Mesenchymal stem cell (in vitro differentiated cells and primary cell): Measurements from ENCODE around the gene NDUFB5.

Experiments
- DNase-seq: peaks from one replicate; pipeline ENCODE4 v3.0.0-alpha.2; 2013
- H2AFZ ChIP-seq: one replicate; pipeline ENCODE4 v1.6.1; 2013; ENCODE audit warnings: low read depth, mild to moderate bottlenecking, control low read depth, inconsistent platforms, low read length, moderate library complexity
- H2AK5ac ChIP-seq: 2 replicates; pipeline ENCODE4 v1.6.1; 2013; ENCODE audit warnings: low read length, moderate library complexity, mild to moderate bottlenecking, inconsistent platforms; ENCODE audit not compliant: severe bottlenecking
- H2BK120ac ChIP-seq: one replicate; pipeline ENCODE4 v1.6.1; 2013; ENCODE audit warnings: low read depth, mild to moderate bottlenecking, inconsistent platforms, low read length, moderate library complexity
- H2BK12ac ChIP-seq, 2 experiments: one replicate each; pipeline ENCODE4 v1.6.1; 2013; ENCODE audit warnings: inconsistent platforms in 2 of 2, low read length in 2 of 2, mild to moderate bottlenecking in 2 of 2, moderate library complexity in 2 of 2, control low read depth in 1 of 2
- H2BK15ac ChIP-seq: one replicate; pipeline ENCODE4 v1.6.1; 2013; ENCODE audit warnings: mild to moderate bottlenecking, low read depth, inconsistent platforms; ENCODE audit not compliant: poor library complexity, severe bottlenecking
- H2BK5ac ChIP-seq: 2 replicates; pipeline ENCODE4 v1.6.1; 2013; ENCODE audit warnings: low read depth, mild to moderate bottlenecking, low read length, control low read depth, inconsistent platforms; ENCODE audit not compliant: poor library complexity, severe bottlenecking
- H3K14ac ChIP-seq, 2 experiments: one replicate each; pipeline ENCODE4 v1.6.1; 2013; ENCODE audit warnings: inconsistent platforms in 2 of 2, low read length in 2 of 2, control low read depth in 1 of 2, mild to moderate bottlenecking in 1 of 2, moderate library complexity in 1 of 2
- H3K18ac ChIP-seq, 2 experiments: one replicate each; pipeline ENCODE4 v1.6.1; 2013; ENCODE audit warnings: inconsistent platforms in 2 of 2, low read length in 2 of 2, control low read depth in 1 of 2, low read depth in 1 of 2, mild to moderate bottlenecking in 1 of 2
- H3K23ac ChIP-seq, 2 experiments: one replicate each; pipeline ENCODE4 v1.6.1; 2013; ENCODE audit warnings: inconsistent platforms in 2 of 2, low read length in 2 of 2, mild to moderate bottlenecking in 2 of 2, moderate library complexity in 2 of 2, control low read depth in 1 of 2
- H3K27ac ChIP-seq: 2 replicates; pipeline ENCODE4 v1.5.1; 2013; ENCODE audit warnings: mild to moderate bottlenecking, moderate library complexity, low read length, control low read depth, inconsistent platforms; ENCODE audit not compliant: poor library complexity, severe bottlenecking
- H3K27me3 ChIP-seq, 2 experiments: 2 replicates each; pipeline versions ENCODE4 v1.6.1 to v1.7.0; 2013; ENCODE audit warnings: low read length in 2 of 2, mild to moderate bottlenecking in 2 of 2, moderate library complexity in 2 of 2, control low read depth in 1 of 2, inconsistent platforms in 1 of 2; ENCODE audit not compliant: control insufficient read depth in 1 of 2, insufficient read depth in 1 of 2
- H3K36me3 ChIP-seq, 2 experiments: 2 replicates each; pipeline versions ENCODE4 v1.6.1 to v1.7.0; 2013; ENCODE audit warnings: low read length in 2 of 2, control low read depth in 1 of 2, inconsistent platforms in 1 of 2, low read depth in 1 of 2, mild to moderate bottlenecking in 1 of 2; ENCODE audit not compliant: insufficient read depth in 2 of 2, control insufficient read depth in 1 of 2
- H3K4ac ChIP-seq, 2 experiments: one replicate each; pipeline ENCODE4 v1.6.1; 2013; ENCODE audit warnings: inconsistent platforms in 2 of 2, low read length in 2 of 2, mild to moderate bottlenecking in 2 of 2, moderate library complexity in 2 of 2, control low read depth in 1 of 2, low read depth in 1 of 2
- H3K4me1 ChIP-seq: 2 replicates; pipeline ENCODE4 v1.6.1; 2013; ENCODE audit warnings: low read depth, low read length, control low read depth; ENCODE audit not compliant: control insufficient read depth, insufficient read depth
- H3K4me2 ChIP-seq: 2 replicates; pipeline ENCODE4 v1.6.1; 2013; ENCODE audit warnings: low read length, mild to moderate bottlenecking, inconsistent platforms; ENCODE audit not compliant: poor library complexity, severe bottlenecking
- H3K4me3 ChIP-seq, 2 experiments: 2 replicates each; pipeline versions ENCODE4 v1.5.1 to v1.7.0; 2013; ENCODE audit warnings: low read length in 2 of 2, mild to moderate bottlenecking in 2 of 2, control low read depth in 1 of 2, low read depth in 1 of 2; ENCODE audit not compliant: insufficient read depth in 1 of 2
- H3K79me1 ChIP-seq: replicated peaks from 2 replicates; pipeline ENCODE4 v1.6.1; 2013; ENCODE audit warnings: mild to moderate bottlenecking, control low read depth, low read length, inconsistent platforms; ENCODE audit not compliant: poor library complexity, severe bottlenecking
- H3K9ac ChIP-seq: 2 replicates; pipeline ENCODE4 v1.7.0; 2013; ENCODE audit warnings: mild to moderate bottlenecking, low read length, moderate library complexity
- H3K9me3 ChIP-seq: 2 replicates; pipeline ENCODE4 v1.7.0; 2013; ENCODE audit warnings: mild to moderate bottlenecking, low read length; ENCODE audit not compliant: control insufficient read depth
- H4K8ac ChIP-seq: one replicate; pipeline ENCODE4 v1.6.1; 2013; ENCODE audit warnings: inconsistent platforms, mild to moderate bottlenecking, low read length, moderate library complexity
- H4K91ac ChIP-seq: one replicate; pipeline ENCODE4 v1.6.1; 2013; ENCODE audit warnings: mild to moderate bottlenecking, low read length, inconsistent platforms
- WGBS: methylation state at CpG from one replicate; pipeline ENCODE4 v1.1.7; 2013; ENCODE audit warnings: mixed read lengths; 5-methylcytosine and 5-hydroxymethylcytosine counted together

The NDUFB5 gene

GRCh38 chr3:179653096-179653797 is 48.7 kb downstream of the NDUFB5 start:
- Histone ChIP-seq H2AFZ (peak overlapping the region; percentile 91), H3K36me3 (peaks cover 0 to 3% of the 10 kb centered on the region in 2 experiments), H3K27me3 (no peaks in the 10 kb centered on the region), H3K14ac (peak overlapping the region in 1 of 2 experiments; percentile 57), H3K4me2 (peak overlapping the region; percentile 90), H2BK5ac (peak overlapping the region; percentile 90), H4K8ac (peak overlapping the region; percentile 81), H3K27ac (peak overlapping the region; percentile 91), H3K9me3 (no peaks in the 10 kb centered on the region), H3K18ac (peak overlapping the region; percentile 65 to 73), H3K79me1 (peaks cover 3% of the 10 kb centered on the region), H2BK15ac (peak overlapping the region; percentile 82), H2BK120ac (peak overlapping the region; percentile 89), H3K9ac (peak overlapping the region; percentile 89), H3K4me3 (peak overlapping the region; percentile 82 to 84), H3K4ac (peak overlapping the region; percentile 75 to 80), H4K91ac (peak overlapping the region; percentile 48), H2AK5ac (peak overlapping the region; percentile 68), H3K23ac (peak overlapping the region in 1 of 2 experiments; percentile 73), H3K4me1 (peaks cover 4% of the 10 kb centered on the region), H2BK12ac (peak overlapping the region; percentile 18 to 65)
- WGBS, result under 1% methylated on average over 57 of the region's 77 CpGs
- peak; percentile 89 for DNase-seq

GRCh38 chr3:179655236-179655635 is 50.6 kb downstream of the NDUFB5 start:
- peaks cover 5% of the 10 kb centered on the region for H3K79me1 ChIP-seq
- no peak overlapping the region for H2BK12ac ChIP-seq
- no peak for DNase-seq
- no peaks in the 10 kb centered on the region for H3K27me3 ChIP-seq
- no peak overlapping the region for H3K14ac ChIP-seq
- H3K4me2 ChIP-seq, result no peak overlapping the region
- H3K27ac ChIP-seq, result no peak overlapping the region
- no peaks in the 10 kb centered on the region for H3K9me3 ChIP-seq
- WGBS, result 95% methylated on average over 2 of the region's 2 CpGs
- H2BK5ac ChIP-seq, result no peak overlapping the region
- no peak overlapping the region for H3K4ac ChIP-seq
- H3K4me1 ChIP-seq, result peaks cover 7% of the 10 kb centered on the region
- no peak overlapping the region for H3K18ac ChIP-seq
- no peak overlapping the region for H4K91ac ChIP-seq
- H4K8ac ChIP-seq, result no peak overlapping the region
- H3K4me3 ChIP-seq, result peak overlapping the region in 1 of 2 experiments; percentile 84
- no peak overlapping the region for H2BK15ac ChIP-seq
- H2AK5ac ChIP-seq, result no peak overlapping the region
- no peak overlapping the region for H2BK120ac ChIP-seq
- H2AFZ ChIP-seq, result no peak overlapping the region
- H3K36me3 ChIP-seq, result peaks cover 0 to 3% of the 10 kb centered on the region in 2 experiments
- H3K23ac ChIP-seq, result no peak overlapping the region
- H3K9ac ChIP-seq, result no peak overlapping the region

GRCh38 chr3:179658606-179659005 is 54.0 kb downstream of the NDUFB5 start:
- Histone ChIP-seq H4K8ac (peak overlapping the region; percentile 37), H3K4me2 (no peak overlapping the region), H2AK5ac (peak overlapping the region; percentile 35), H3K27ac (no peak overlapping the region), H2BK12ac (no peak overlapping the region), H3K27me3 (no peaks in the 10 kb centered on the region), H3K4ac (peak overlapping the region in 1 of 2 experiments; percentile 37), H3K18ac (peak overlapping the region in 1 of 2 experiments; percentile 24), H2BK15ac (no peak overlapping the region), H3K4me1 (peaks cover 7% of the 10 kb centered on the region), H3K9ac (no peak overlapping the region), H2BK5ac (no peak overlapping the region), H2BK120ac (no peak overlapping the region), H2AFZ (no peak overlapping the region), H3K23ac (no peak overlapping the region), H3K9me3 (no peaks in the 10 kb centered on the region), H3K36me3 (peaks cover 0 to 3% of the 10 kb centered on the region in 2 experiments), H3K4me3 (no peak overlapping the region), H4K91ac (no peak overlapping the region), H3K14ac (no peak overlapping the region), H3K79me1 (peaks cover 9% of the 10 kb centered on the region)
- WGBS, result 100% methylated on average over 1 of the region's 2 CpGs
- no peak for DNase-seq

GRCh38 chr3:179660872-179661271 is 56.3 kb downstream of the NDUFB5 start:
- Histone ChIP-seq H3K4ac (no peak overlapping the region), H3K18ac (no peak overlapping the region), H2BK12ac (no peak overlapping the region), H3K4me3 (no peak overlapping the region), H2AK5ac (no peak overlapping the region), H3K27ac (no peak overlapping the region), H4K8ac (no peak overlapping the region), H3K27me3 (no peaks in the 10 kb centered on the region), H3K9ac (no peak overlapping the region), H2AFZ (no peak overlapping the region), H2BK5ac (no peak overlapping the region), H2BK120ac (no peak overlapping the region), H3K14ac (no peak overlapping the region), H4K91ac (no peak overlapping the region), H3K4me2 (no peak overlapping the region), H3K23ac (no peak overlapping the region), H3K9me3 (no peaks in the 10 kb centered on the region), H2BK15ac (no peak overlapping the region), H3K36me3 (peaks cover 0 to 3% of the 10 kb centered on the region in 2 experiments), H3K79me1 (peaks cover 9% of the 10 kb centered on the region), H3K4me1 (peaks cover 7% of the 10 kb centered on the region)
- 80% methylated on average over 1 of the region's 3 CpGs for WGBS
- DNase-seq, result no peak
